DOHH2 (cell line): ENCODE data around the gene BABAM2.

Experiments used
- EZH2phosphoT487 ChIP-seq: fragments of 200-600 bp; sonication (generic); IDR thresholded peaks from 2 replicates; pipeline ENCODE4 v1.6.1; 2017; ENCODE audit warnings: borderline replicate concordance, mild to moderate bottlenecking, antibody characterized with exemption, low read length, moderate library complexity, mixed read lengths
- TF ChIP-seq, protein P1 (sequence below): fragments of 200-600 bp; sonication (generic); IDR thresholded peaks from one replicate; pipeline ENCODE4 v1.5.1; 2014; ENCODE audit warnings: antibody characterized with exemption, mild to moderate bottlenecking, low read depth, low read length; ENCODE audit not compliant: poor library complexity, severe bottlenecking

DNA sequence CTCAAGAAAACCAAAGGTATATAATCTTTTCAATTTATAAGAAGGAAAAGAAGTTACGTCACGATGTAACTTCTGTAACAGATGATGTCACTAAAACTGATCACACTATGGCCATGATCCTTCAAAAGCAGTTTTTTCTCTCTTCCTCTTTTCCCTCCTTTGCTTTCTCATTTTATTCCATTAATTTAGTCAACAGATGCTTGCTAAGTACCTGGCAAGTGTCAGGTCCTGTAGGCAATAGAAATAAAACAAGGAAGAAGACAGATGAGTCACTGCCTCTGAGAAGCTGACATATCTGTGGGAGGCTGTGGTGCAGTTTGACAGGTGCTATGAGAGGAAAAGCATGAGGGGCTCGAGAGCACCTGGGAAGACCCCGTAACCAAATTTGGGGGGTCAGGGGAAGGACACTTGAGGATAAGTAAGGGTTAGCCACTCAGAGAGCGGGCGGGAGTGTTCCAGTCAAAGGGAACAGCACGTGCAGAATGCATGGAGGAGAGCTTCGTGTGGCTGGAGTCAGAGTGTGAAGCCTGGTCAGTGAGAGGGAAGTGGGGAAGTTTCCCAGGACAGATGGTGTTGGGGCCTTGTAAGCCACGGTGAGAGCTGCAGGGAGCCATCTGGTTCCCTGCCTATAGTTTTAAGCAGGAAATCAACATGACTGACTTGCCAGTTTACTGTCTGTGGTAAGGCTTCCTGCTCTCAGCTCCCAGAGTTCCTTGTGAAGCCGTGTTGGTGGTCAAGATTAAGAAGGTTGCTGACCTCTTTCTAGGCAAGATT is 303.3 kb downstream of the BABAM2 start:
- TF ChIP-seq, protein P1, sequence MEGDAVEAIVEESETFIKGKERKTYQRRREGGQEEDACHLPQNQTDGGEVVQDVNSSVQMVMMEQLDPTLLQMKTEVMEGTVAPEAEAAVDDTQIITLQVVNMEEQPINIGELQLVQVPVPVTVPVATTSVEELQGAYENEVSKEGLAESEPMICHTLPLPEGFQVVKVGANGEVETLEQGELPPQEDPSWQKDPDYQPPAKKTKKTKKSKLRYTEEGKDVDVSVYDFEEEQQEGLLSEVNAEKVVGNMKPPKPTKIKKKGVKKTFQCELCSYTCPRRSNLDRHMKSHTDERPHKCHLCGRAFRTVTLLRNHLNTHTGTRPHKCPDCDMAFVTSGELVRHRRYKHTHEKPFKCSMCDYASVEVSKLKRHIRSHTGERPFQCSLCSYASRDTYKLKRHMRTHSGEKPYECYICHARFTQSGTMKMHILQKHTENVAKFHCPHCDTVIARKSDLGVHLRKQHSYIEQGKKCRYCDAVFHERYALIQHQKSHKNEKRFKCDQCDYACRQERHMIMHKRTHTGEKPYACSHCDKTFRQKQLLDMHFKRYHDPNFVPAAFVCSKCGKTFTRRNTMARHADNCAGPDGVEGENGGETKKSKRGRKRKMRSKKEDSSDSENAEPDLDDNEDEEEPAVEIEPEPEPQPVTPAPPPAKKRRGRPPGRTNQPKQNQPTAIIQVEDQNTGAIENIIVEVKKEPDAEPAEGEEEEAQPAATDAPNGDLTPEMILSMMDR, result no peak
- TF ChIP-seq EZH2phosphoT487, result no peak
